Measurements from ENCODE around the gene PRG3. TPM values are rescaled to one million over a fixed set of nuclear protein-coding genes. Genes with fewer than 3 reads are reported as not detected.

Gene PRG3
- total and polyA plus RNA-seq, 2 of the 13 experiments (the other 11 are each of a cell fraction or from before 2014, with no cell fraction given): not detected

- TF ChIP-seq ZNF318 (CRISPR knock-in tag; IDR thresholded peaks at IDR 0.05): no peak
- TF ChIP-seq SNAI1 (CRISPR knock-in tag; IDR thresholded peaks at IDR 0.05; ENCODE audit: borderline replicate concordance): peak; percentile 91
- TF ChIP-seq ZBTB42 (CRISPR knock-in tag; IDR thresholded peaks at IDR 0.05): no peak
- TF ChIP-seq SPEN (CRISPR knock-in tag; IDR thresholded peaks at IDR 0.05; ENCODE audit: low read depth): peak; percentile 85; the same call in 1 of the 2 replicates
- no peak for TF ChIP-seq ZKSCAN5 (CRISPR knock-in tag; IDR thresholded peaks at IDR 0.05)
- no peak for TF ChIP-seq ZSCAN29 (CRISPR knock-in tag; conservative IDR thresholded peaks at IDR 0.05)
- no peak for TF ChIP-seq MIXL1 (CRISPR knock-in tag; IDR thresholded peaks at IDR 0.05)
- TF ChIP-seq ZNF605 (CRISPR knock-in tag; IDR thresholded peaks at IDR 0.05): peak; percentile 35; the same call in 1 of the 2 replicates
- TF ChIP-seq ZNF713 (CRISPR knock-in tag; IDR thresholded peaks at IDR 0.05): no peak
- no peak for TF ChIP-seq ZNF607 (CRISPR knock-in tag; IDR thresholded peaks at IDR 0.05; ENCODE audit: borderline replicate concordance)
- no peak for TF ChIP-seq CAMTA2 (CRISPR knock-in tag; IDR thresholded peaks at IDR 0.05; ENCODE audit: borderline replicate concordance)
- peak; percentile 57 for TF ChIP-seq ZNF430 (CRISPR knock-in tag; IDR thresholded peaks at IDR 0.05)
- no peak for TF ChIP-seq ZNF34 (CRISPR knock-in tag; IDR thresholded peaks at IDR 0.05; ENCODE audit: borderline replicate concordance)
- 0 out of 4 replicates have a peak, but pooled peaks of 1 of the 2 experiments have one; percentile 7 for TF ChIP-seq EP300 (IDR thresholded peaks at IDR 0.05; ENCODE audit: low read depth in 2 of 2, low read length in 2 of 2)
- TF ChIP-seq EP300 (CRISPR knock-in tag; IDR thresholded peaks at IDR 0.05; ENCODE audit: borderline replicate concordance): no peak
- TF ChIP-seq JARID2 (CRISPR knock-in tag; IDR thresholded peaks at IDR 0.05; ENCODE audit: insufficient replicate concordance): no peak
- TF ChIP-seq CBX5 (CRISPR knock-in tag; IDR thresholded peaks at IDR 0.05; ENCODE audit: borderline replicate concordance): no peak
- peak; percentile 49; the same call in 1 of the 2 replicates for TF ChIP-seq KDM3A (CRISPR knock-in tag; IDR thresholded peaks at IDR 0.05; ENCODE audit: low read depth)
- TF ChIP-seq FOXO4 (CRISPR knock-in tag; conservative IDR thresholded peaks at IDR 0.05): 0 out of 2 replicates have a peak, but pooled peaks have one; percentile 2
- TF ChIP-seq KLF6 (CRISPR knock-in tag; IDR thresholded peaks at IDR 0.05): 0 out of 2 replicates have a peak, but pooled peaks have one; percentile 44
- TF ChIP-seq MAFF (IDR thresholded peaks at IDR 0.05; ENCODE audit: low read depth, low read length): no peak
- TF ChIP-seq MTA3 (CRISPR knock-in tag; IDR thresholded peaks at IDR 0.05): no peak
Observed at GRCh38 chr11:57335343-57336110, 45.4 kb downstream of the PRG3 start, which contains the start of gene SSRP1 (continued).

All from HepG2 (cell line).